Right ventricle myocardium inferior (tissue), 1 donor: ENCODE data around the gene USP15. TPM values are rescaled to one million over a fixed set of nuclear protein-coding genes. Genes with fewer than 3 reads are reported as not detected.

Source experiments
- ATAC-seq: fragments of 200-7000 bp; cut with Tn5 transposase; one replicate; pipeline ENCODE4 v1.9.1; 2020; ENCODE audit warnings: mild to moderate bottlenecking, moderate library complexity
- DNase-seq: peaks from one replicate; pipeline ENCODE4 v3.0.0; 2021; ENCODE audit errors: missing footprints
- intact Hi-C: fragments of 100-400 bp; cut with DNase I; formaldehyde crosslinking; loops from one replicate; pipeline ENCODE4 v1.11.0; 2022
- total RNA-seq: library from RNA; stranded (reverse); fragmentation: NEBNext Ultra II Directional; extraction: Animal tissue kit (Norgen Biotek cat#: 25700); gene quantifications from one replicate; pipeline ENCODE4 v1.2.1, GENCODE V29; 2021
- donor health status: DM: no; HTN: yes; CAD: no; lungs with severe emphysema.

USP15 gene
- total RNA-seq, 1 donor from 2014 or later: 50.7 TPM

DNA sequence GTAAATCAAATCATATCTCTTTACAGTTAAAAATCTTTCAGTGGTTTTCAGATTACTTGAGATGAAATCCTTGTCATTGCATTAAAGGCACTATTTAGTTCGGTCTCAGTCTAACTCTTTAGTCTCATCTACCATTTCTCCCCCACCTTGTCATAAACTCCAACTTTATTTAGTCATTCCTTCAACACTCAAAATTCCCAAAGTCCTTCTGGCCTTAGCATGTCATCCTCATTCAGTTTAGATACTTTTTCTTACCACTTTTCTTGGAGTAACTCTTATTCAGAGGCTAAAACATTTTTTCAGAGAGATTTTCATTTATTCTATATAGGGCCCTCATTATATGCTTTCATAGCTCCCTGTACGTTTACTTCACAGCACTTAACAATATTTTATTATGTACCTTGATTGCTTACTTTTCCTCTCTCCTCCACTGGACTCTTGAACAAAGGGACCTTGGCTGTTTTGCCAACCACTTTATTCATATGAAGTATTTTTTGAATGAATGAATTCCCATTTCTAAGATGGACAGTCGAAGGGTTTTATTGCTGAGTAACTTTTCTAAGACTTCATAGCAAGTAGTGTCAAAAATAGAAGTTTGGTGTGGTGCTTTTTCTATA is 12.8 kb downstream of the USP15 start:
- intact Hi-C loops: no loop called here
- DNase-seq (no peak), ATAC-seq (no peak)

DNA sequence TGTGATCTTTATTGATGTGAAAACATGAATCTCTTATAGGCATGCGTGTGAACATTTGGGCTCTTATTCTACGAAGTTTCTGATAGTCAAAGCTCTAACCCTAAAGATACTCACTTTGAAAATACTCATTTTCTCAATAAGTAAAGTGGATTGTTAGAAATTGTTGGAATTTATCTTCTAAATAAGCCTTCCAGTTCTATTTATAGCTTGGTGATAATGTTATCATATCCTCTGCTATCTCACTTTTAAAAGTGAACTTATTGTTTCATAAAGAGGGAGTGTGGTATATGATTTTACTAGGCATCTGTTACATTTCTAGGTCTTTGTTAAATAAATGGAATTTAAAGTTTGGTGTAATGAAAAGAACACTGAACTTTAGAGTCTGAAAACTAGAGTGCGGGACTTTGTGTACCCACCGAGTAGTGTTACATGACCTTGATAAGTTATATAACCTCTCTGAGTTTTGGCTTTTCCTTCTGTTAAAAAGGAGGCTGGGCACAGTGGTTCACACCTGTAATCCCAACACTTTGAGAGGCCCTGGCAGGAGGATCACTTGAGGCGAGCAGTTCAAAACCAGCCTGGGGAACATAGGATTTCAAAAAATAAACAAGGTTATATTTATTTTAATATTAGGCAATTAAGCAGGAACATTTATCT is 13.6 kb downstream of the USP15 start:
- no peak for DNase-seq
- intact Hi-C loops: no loop called here
- peak; percentile 31 for ATAC-seq

DNA sequence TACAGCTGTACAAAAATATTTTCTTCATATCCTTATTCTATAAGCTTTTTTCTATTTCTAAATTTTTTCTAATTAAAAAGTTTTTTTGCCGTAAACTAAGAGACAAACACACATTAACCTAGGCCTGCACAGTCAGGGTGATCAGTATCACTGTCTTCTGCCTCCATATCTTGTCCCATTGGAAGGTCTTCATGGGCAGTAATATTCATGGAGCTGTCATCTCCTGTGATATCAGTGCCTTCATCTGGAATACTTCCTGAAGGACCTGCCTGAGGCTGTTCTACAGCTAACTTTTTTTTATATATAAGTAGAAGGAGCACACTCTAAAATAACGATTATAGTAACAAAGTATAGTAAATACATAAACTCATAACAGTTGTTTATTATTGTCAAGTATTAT is 17.8 kb downstream of the USP15 start:
- ATAC-seq (no peak), DNase-seq (no peak)
- intact Hi-C loops: no loop called here

DNA sequence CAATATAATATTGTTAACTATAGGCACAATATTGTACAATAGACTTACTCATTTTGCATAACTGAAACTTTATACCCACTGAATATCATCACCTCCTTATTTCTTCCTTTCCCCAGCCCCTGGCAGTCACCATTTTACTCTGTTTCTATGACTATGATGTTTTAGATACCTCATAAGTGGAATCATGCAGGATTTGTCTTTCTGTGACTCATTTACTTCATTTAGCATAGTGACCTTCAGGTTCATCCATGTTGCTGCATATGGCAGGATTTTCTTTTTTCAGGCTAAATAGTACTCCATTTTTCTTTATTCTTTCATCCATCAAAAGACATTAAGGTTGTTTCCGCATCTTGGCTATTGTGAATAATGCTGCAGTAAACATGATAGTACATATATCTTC is 18.9 kb downstream of the USP15 start:
- intact Hi-C loops: no loop called here
- no peak for ATAC-seq

DNA sequence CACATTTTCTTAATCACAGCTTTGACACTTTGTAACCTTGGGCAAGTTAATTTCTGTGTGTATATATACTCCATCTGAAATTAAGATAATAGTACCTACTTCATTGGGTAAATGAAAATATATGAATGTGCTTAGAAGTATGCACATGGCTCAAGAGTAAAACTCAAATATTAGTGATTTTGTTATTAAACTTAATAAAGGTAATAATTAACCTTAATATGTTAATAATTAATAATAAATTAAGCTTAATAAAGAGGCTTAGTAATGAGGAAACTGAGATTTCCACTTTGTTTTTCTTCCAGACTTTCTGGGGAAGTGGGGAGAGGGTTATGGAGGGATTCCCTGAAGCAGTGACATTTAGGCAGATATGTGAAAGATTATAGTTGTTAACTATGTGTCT is 19.8 kb downstream of the USP15 start:
- intact Hi-C loops: loop anchor here (5.0 kb wide), 1 partner anchor 37 kb away; no protein-coding TSS in a partner anchor
- no peak for DNase-seq
- ATAC-seq: no peak

More for the DNA sequence above, 18.9 kb downstream of the USP15 start:
- DNase-seq: no peak

DNA sequence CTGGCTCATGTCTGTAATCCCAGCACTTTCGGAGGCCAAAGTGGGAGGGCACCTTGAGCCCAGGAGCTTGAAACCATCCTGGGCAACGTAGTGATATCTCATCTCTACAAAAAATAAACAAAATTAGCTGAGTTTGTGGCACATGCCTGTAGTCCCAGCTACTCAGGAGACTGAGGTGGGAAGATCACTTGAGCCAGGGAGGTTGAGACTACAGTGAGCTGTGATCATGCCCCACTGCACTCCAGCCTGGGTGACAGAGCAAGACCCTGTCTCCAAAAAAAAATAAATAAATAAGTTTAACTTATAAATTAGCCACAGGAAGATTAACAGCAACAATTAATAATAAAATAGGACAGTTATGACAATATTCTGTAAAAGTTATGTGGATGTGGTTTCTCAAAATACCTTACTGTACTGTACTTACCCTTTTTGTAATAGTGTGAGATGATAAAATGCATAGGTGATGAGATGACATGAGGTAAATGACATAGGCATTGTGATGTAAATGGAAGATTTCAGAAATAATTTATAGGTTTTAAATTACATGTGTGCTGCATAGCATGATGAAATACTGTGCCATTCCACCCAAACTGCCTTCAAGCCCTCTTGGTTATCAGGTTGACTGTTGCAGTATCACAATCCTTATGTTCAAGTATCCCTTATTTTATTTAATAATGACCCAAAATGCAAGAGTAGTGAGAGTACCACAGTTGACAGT is 22.0 kb downstream of the USP15 start:
- DNase-seq (peak; percentile 0), ATAC-seq (no peak)
- intact Hi-C loops: loop anchor here (5.0 kb wide), 1 partner anchor 35 kb away; no protein-coding TSS in a partner anchor

DNA sequence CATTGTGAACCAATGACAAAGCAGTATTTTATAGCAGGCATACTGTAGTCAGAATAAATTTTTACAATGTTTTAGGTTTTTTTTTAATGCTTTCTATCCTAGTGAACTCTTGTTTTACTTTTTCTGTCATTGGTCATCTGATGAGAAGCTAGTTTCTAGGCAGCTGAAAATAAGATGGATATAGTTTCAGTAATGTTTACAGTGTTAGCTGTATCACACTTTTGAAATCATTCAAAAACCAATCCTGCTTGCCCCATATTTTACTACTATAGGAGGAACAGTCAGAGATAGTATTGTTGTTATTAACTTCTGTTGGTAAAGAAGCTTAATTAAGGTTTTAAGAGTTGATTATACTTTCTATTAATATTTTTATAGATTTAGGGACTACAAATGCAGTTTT is 24.5 kb downstream of the USP15 start:
- ATAC-seq (no peak), DNase-seq (no peak)
- intact Hi-C loops: loop anchor here (5.0 kb wide), 1 partner anchor 33 kb away; no protein-coding TSS in a partner anchor

DNA sequence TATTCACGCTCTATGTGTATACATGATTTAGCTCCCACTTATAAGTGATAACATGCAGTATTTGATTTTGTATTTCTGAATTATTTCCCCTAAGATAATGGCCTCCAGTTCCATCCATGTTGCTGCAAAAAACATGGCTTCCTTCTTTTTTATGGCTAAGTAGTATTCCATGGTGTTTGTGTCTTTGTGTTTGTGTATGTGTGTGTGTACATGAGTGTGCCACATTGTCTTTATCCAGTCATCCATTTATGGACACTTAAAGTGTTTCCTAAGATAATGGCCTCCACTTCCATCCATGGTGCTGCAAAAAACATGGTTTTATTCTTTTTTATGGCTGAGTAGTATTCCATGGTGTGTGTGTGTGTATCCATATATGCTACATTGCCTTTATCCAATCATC is 25.1 kb downstream of the USP15 start:
- ATAC-seq (no peak), DNase-seq (no peak)
- intact Hi-C loops: no loop called here

DNA sequence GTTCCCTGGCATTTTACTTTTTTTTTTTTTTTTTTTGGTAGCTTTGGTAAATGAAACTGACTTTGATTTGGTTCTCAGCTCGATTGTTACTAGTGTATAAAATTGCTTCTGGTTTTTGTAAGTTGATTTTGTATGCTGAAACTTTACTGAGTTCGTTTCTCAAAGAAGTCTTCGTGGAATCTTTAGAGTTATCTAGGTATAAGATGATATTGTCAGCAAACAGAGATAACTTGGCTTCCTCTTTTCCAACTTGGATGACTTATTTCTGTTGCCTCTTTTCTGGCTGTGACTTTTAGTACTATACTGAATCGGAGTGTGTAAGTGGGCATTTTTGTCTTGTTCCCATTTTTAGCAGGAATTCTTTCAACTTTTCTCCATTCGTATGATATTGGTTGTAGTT is 28.1 kb downstream of the USP15 start:
- ATAC-seq (no peak), DNase-seq (no peak)
- intact Hi-C loops: no loop called here

DNA sequence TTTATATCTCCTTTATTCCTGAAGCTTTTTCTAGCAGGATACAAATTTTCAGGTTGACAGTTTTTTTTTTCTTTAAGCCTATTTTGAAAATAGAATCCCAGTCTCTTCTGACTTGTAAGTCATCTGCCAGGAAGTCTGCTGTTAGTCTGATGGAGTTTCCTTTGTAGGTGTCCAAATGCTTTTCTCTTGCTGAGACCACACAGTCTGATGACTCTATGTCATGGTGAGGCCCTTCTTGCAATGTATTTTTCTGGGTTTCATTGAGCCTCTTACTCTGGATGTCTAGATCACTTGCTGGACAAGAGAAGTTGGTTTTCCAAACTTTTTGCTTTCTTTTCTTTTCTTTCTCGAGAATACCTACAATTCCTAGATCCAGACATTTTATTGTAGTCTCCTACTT is 30.6 kb downstream of the USP15 start:
- ATAC-seq (no peak), DNase-seq (no peak)
- intact Hi-C loops: no loop called here

DNA sequence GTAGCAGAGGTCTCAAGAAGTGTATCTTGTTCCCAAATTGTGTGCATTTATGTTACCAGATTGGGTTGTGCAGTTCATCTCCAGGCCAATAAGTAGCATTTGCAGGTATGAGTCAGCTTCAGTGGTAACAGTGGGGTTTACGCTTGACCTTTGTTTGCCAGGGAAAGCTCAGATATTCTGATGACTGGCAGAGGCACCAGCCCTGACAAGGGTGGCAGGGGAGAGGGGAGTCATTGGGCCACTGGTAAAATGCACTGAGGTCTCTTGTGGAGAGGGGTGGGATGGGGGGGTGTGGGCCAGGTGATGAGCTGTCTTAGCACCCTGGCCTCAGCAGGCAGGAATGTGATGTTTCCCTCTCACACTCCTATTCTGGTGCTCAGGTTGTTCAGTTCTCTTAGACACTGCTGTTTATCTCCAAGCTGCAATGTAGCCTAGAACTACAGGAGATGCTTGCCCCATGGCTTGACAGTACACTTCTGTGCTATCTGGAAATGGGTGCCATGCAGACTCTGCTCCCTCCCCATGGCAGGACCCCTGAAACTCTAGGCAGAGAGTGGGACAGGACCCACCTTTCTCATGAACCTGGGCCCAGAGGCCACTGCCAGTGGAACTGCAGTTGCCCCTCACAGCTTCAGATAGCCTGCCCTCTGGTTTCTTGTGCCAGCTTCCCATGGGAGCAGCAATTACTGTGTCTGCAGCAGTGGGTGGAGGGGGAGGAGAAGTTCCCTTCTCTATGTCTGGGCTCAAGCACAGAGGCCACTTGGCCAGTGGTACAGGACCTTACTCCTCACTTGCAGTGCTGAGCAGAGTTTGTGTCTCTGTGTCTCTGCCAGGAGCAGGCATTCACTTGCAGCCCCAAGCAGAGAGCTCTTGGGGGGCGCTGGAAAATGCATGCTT is 31.9 kb downstream of the USP15 start:
- intact Hi-C loops: no loop called here
- DNase-seq (peak; percentile 1), ATAC-seq (no peak)

DNA sequence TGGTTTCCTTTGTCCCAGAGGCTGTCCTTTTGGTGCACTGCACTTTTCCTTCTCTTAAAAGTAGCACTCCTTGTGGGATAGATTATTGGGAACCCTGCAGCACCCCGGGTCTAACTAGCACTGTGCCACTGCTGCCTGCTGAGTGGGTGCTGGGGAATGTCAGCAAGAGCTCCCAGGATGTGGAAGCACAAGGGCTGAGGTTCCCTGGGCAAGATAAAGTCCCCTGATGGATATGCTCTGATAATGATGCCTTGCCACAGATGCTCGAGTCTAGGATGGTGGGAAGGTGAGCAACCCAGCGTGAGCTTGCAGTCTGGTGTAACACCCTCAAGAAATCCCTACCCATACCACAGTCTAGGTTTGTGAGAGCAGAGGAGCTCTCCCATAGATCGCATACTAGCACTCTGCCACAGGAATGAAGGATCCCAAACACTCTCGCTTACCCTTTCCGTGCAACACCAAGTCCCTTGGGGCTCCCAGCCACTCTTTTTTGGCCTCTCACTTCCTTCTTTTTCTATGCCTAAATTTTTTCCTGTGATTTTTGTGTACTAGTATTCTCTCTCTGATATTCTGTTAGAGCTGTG is 32.6 kb downstream of the USP15 start:
- DNase-seq: peak; percentile 28
- peak; percentile 34 for ATAC-seq
- intact Hi-C loops: no loop called here

DNA sequence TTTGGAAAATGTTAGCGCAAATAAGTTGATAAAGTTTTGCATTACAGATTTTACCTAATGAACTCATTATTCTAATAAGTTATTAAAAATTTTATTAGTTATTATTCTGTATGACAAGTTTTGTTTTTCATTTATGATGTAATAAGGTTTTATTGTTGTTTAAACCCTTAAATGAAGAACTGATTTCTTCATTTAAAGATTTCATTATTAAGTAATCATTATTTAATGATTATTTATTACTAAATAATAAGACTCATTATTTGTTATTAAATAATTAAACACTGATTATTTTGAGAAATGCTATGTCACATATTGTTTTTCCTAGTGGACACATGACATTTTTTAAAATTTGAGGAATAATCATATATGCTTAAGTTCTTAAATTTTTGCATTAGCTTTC is 34.2 kb downstream of the USP15 start:
- ATAC-seq: no peak
- DNase-seq: no peak
- intact Hi-C loops: no loop called here

DNA sequence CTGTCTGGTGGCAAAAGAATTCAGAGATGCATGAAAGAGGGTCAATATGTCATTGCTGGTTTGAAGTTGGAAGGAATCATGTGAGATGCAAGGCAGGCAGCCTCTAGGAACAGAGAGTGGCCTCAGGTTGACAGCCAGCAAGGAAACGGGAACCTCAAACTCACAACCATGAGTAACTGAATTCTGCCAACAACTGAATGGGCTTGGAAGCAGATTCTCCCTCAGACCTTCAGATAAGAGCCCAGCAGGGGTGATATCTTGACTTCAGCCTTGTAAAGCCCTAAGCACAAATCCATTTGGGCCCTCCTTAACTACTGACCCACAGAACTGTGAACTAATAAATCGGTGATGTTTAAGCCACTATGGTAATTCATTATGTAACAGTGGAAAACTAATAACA is 35.8 kb downstream of the USP15 start:
- intact Hi-C loops: no loop called here
- DNase-seq: no peak
- ATAC-seq: no peak

DNA sequence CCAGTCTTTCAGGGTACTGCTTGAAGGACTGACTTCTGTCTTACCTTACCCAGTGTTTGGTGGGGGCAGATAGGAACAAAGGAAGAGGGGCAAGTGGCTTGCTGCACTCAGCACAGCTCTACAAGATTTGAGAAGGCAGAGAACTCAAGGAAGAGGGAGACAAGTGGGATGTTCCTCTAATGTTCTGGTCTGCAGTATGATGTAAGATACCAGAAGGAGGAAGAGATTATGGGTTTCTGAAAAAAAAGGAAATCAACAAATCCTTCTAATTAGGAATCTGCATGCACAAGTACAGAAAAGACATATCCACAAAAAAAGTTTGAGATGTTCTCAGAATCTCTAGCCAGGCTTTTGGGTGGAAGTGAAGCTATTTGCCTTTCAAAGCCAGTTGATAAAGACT is 37.1 kb downstream of the USP15 start:
- intact Hi-C loops: no loop called here
- ATAC-seq (peak; percentile 34), DNase-seq (no peak)

DNA sequence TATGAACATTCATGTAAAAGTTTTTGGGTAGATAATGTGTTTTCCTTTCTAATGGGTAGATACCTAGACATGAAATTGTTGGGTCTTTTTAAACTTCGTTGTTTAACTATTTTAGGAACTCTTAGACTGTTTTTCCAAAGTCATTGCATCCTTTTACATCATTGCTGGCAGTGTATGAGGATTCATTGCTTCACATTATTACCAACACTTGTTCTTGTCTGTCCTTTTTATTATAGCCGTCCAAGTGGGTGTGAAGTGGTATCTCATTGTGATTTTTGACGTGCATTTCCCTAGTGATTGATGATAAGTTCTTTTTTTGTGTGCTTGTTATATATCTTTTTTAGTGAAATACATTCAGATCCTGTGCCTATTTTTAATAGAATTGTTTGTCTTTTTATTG is 39.4 kb downstream of the USP15 start:
- ATAC-seq (no peak), DNase-seq (no peak)
- intact Hi-C loops: no loop called here

DNA sequence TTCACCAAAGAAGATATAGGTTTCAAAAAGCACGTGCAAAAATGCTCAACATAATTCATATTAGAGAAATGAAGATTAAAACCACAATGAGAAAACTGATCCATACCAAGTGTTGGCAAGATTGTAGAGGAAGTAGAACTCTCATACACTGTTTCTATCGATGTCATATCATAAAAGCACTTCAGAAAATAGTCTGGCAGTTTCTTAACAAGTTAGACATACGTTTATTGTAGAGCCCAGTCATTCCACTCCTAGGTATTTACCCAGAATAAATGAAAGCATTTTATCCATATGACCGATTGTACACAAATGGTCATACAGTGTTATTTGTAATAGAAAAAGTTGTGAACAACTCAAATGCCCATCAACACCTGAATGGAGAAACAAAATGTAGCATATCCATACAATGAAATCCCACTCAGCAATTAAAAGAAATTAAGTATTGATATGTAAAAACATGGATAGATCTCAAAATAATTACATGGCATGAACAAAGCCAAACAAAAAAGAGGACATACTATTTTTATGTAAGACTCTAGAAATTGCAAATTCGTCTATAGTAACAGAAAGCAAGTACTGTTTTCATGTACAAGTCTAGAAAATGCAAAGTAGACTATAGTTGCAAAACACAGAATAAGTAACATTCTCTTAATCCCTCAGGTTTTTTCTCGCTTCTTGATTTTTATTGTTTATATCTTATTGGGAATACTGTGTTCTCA is 41.0 kb downstream of the USP15 start:
- intact Hi-C loops: no loop called here
- no peak for DNase-seq
- ATAC-seq: no peak

DNA sequence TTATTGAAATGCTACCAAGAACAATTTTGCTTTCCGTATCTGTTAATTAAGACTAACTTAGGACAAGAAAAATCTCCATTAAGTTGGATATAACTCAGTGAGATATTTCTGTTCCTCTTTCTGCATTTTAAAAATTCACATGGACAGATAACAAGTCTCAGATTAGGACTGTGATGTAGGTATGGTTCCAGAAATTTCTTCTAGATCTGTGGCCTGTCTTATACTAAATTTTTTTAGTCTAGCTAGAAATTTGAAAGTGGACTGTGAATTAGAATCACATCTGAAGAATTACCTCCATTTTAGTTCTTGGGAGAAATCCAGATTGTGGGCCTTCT is 41.6 kb downstream of the USP15 start:
- ATAC-seq: no peak
- intact Hi-C loops: no loop called here
- no peak for DNase-seq
